HepG2 (cell line): ENCODE results near the gene C14orf93. TPM values are rescaled to one million over a fixed set of nuclear protein-coding genes. Genes with fewer than 3 reads are reported as not detected.

ENCODE experiments used
- ADNP ChIP-seq: sonication (generic); formaldehyde crosslinking; IDR thresholded peaks from 2 replicates; pipeline ENCODE4 v1.4.0; 2020; ENCODE audit warnings: missing genetic modification reagents
- AHR ChIP-seq: IDR thresholded peaks from 2 replicates; pipeline ENCODE4 v1.6.1; 2018; ENCODE audit warnings: missing genetic modification reagents, missing compliant biosample characterization
- BCLAF1 ChIP-seq: fragments of 450-650 bp; IDR thresholded peaks from 2 replicates; pipeline ENCODE4 v1.6.1; 2017; ENCODE audit warnings: mild to moderate bottlenecking
- CCAR2 ChIP-seq: fragments of 200-400 bp; formaldehyde crosslinking; optimal IDR thresholded peaks from 2 replicates; pipeline ENCODE3; 2018; ENCODE audit warnings: low read depth, mild to moderate bottlenecking, low read length, moderate library complexity
- CEBPG ChIP-seq: IDR thresholded peaks from 2 replicates; pipeline ENCODE4 v1.6.1; 2016
- GATA4 ChIP-seq: sonication (generic); IDR thresholded peaks from 2 replicates; pipeline ENCODE4 v1.6.1; 2016; ENCODE audit warnings: antibody characterized with exemption, low read depth, borderline replicate concordance
- HES4 ChIP-seq: sonication (generic); formaldehyde crosslinking; IDR thresholded peaks from 2 replicates; pipeline ENCODE4 v1.9.0; 2021; ENCODE audit warnings: mild to moderate bottlenecking, missing genetic modification reagents, borderline replicate concordance
- MBD4 ChIP-seq: IDR thresholded peaks from 2 replicates; pipeline ENCODE4 v1.6.1; 2012; ENCODE audit warnings: low read length, inconsistent platforms, borderline replicate concordance
- NFRKB ChIP-seq: fragments of 450-650 bp; IDR thresholded peaks from 2 replicates; pipeline ENCODE4 v1.6.1; 2017
- NR1H2 ChIP-seq: sonication (generic); formaldehyde crosslinking; IDR thresholded peaks from 2 replicates; pipeline ENCODE4 v1.8.1; 2022; ENCODE audit warnings: low read depth, missing genetic modification reagents, borderline replicate concordance
- POGZ ChIP-seq: sonication (generic); formaldehyde crosslinking; IDR thresholded peaks from 2 replicates; pipeline ENCODE4 v1.4.0; 2020; ENCODE audit warnings: mild to moderate bottlenecking, missing genetic modification reagents
- RFX3 ChIP-seq: IDR thresholded peaks from 2 replicates; pipeline ENCODE4 v1.6.1; 2016; ENCODE audit warnings: missing biosample characterization, missing genetic modification reagents
- XBP1 ChIP-seq: sonication (generic); formaldehyde crosslinking; IDR thresholded peaks from 2 replicates; pipeline ENCODE4 v1.5.0; 2020; ENCODE audit warnings: missing genetic modification reagents
- ZFP41 ChIP-seq: sonication (generic); formaldehyde crosslinking; IDR thresholded peaks from 2 replicates; pipeline ENCODE4 v1.4.0; 2020; ENCODE audit warnings: mild to moderate bottlenecking, missing genetic modification reagents, borderline replicate concordance
- ZMYM2 ChIP-seq: sonication (generic); formaldehyde crosslinking; IDR thresholded peaks from 2 replicates; pipeline ENCODE4 v1.8.0; 2022; ENCODE audit warnings: mild to moderate bottlenecking, missing genetic modification reagents
- ZNF256 ChIP-seq: sonication (generic); formaldehyde crosslinking; conservative IDR thresholded peaks from 2 replicates; pipeline ENCODE4 v1.4.0; 2020; ENCODE audit warnings: missing genetic modification reagents
- ZNF33A ChIP-seq: sonication (generic); formaldehyde crosslinking; IDR thresholded peaks from 2 replicates; pipeline ENCODE4 v1.5.1; 2020; ENCODE audit warnings: missing genetic modification reagents, mild to moderate bottlenecking, moderate library complexity, borderline replicate concordance
- ZNF367 ChIP-seq: sonication (generic); formaldehyde crosslinking; IDR thresholded peaks from 2 replicates; pipeline ENCODE4 v1.4.0; 2020; ENCODE audit warnings: missing genetic modification reagents, borderline replicate concordance
- ZNF460 ChIP-seq: sonication (generic); formaldehyde crosslinking; IDR thresholded peaks from 2 replicates; pipeline ENCODE4 v1.5.1; 2020; ENCODE audit warnings: missing genetic modification reagents, mild to moderate bottlenecking, borderline replicate concordance
- ZNF570 ChIP-seq: sonication (generic); formaldehyde crosslinking; IDR thresholded peaks from 2 replicates; pipeline ENCODE4 v1.4.0; 2020; ENCODE audit warnings: mild to moderate bottlenecking, missing genetic modification reagents, borderline replicate concordance
- ZNF605 ChIP-seq: sonication (generic); formaldehyde crosslinking; IDR thresholded peaks from 2 replicates; pipeline ENCODE4 v1.8.0; 2022; ENCODE audit warnings: mild to moderate bottlenecking, missing genetic modification reagents
- ZNF674 ChIP-seq: sonication (generic); formaldehyde crosslinking; IDR thresholded peaks from 2 replicates; pipeline ENCODE4 v1.5.0; 2020; ENCODE audit warnings: low read depth, mild to moderate bottlenecking, missing genetic modification reagents
- ZNF800 ChIP-seq: sonication (generic); formaldehyde crosslinking; IDR thresholded peaks from 2 replicates; pipeline ENCODE4 v1.4.0; 2020; ENCODE audit warnings: missing genetic modification reagents
- ZSCAN21 ChIP-seq: sonication (generic); formaldehyde crosslinking; IDR thresholded peaks from 2 replicates; pipeline ENCODE4 v1.8.0; 2022; ENCODE audit warnings: mild to moderate bottlenecking, missing genetic modification reagents, moderate library complexity, borderline replicate concordance
- ZSCAN25 ChIP-seq: sonication (generic); formaldehyde crosslinking; IDR thresholded peaks from 2 replicates; pipeline ENCODE4 v1.8.0; 2022; ENCODE audit warnings: mild to moderate bottlenecking, missing genetic modification reagents
- polyA plus RNA-seq, 8 experiments: library from polyadenylated mRNA; depleted of rRNA in 3 of 8; stranded (reverse) in 7 of 8; unstranded in 1 of 8; fragments of >200 nt; fragmentation: Illumina TruSeq in 4 of 8; extraction: Trizol in 4 of 8; gene quantifications; 2 replicates each; pipeline versions ENCODE4 v1.2.1 to v1.2.3, GENCODE V29; 2011 to 2016; ENCODE audit warnings: low read depth in 4 of 8, missing spikeins in 1 of 8, mixed read lengths in 1 of 8; ENCODE audit not compliant: insufficient read depth in 1 of 8
- total RNA-seq, 5 experiments: library from RNA; depleted of rRNA; stranded (reverse); fragments of >200 nt; fragmentation: Illumina TruSeq; extraction: Trizol; gene quantifications; 2 replicates each; pipeline ENCODE4 v1.2.3, GENCODE V29; 2016; ENCODE audit warnings: low read depth in 1 of 5

Gene C14orf93
- total and polyA plus RNA-seq, 2 of the 13 experiments (the other 11 are each of a cell fraction or from before 2014, with no cell fraction given): 11.4 to 22.5 TPM

GRCh38 chr14:22981090-22981875, 28.7 kb downstream of the C14orf93 start (continued):
- TF ChIP-seq HES4 (CRISPR knock-in tag) (no peak), CCAR2 (no peak), ZNF367 (CRISPR knock-in tag) (no peak), GATA4 (no peak), BCLAF1 (no peak), AHR (CRISPR knock-in tag) (0 out of 2 replicates have a peak, but pooled peaks have one; percentile 31), XBP1 (CRISPR knock-in tag) (no peak), ZNF605 (CRISPR knock-in tag) (no peak), POGZ (no peak), ZSCAN25 (0 out of 2 replicates have a peak, but pooled peaks have one; percentile 30), ZFP41 (CRISPR knock-in tag) (peak; percentile 86), ZNF800 (CRISPR knock-in tag) (no peak), NR1H2 (CRISPR knock-in tag) (no peak), ADNP (no peak), ZMYM2 (no peak), ZNF674 (CRISPR knock-in tag) (peak; percentile 61; the same call in 1 of the 2 replicates), ZNF570 (CRISPR knock-in tag) (no peak), ZNF33A (CRISPR knock-in tag) (no peak), ZNF460 (CRISPR knock-in tag) (no peak), RFX3 (CRISPR knock-in tag) (no peak), ZNF256 (no peak), ZSCAN21 (CRISPR knock-in tag) (no peak), NFRKB (no peak), MBD4 (no peak), CEBPG (CRISPR knock-in tag) (no peak)
